ENCODE measurements around the gene NXPH3. TPM values are rescaled to one million over a fixed set of nuclear protein-coding genes. Genes with fewer than 3 reads are reported as not detected.
A peak's percentile ranks its signal among the peaks of the same experiment; 100 is the strongest.
"Not testable (repeated sequence)": the region's sequence is repeated elsewhere in the genome, so short reads cannot be mapped to it uniquely, and the experiment has no call there.

The NXPH3 gene
- total RNA-seq, 3 donors from 2014 or later = 0.19 TPM; not detected in 2

GRCh38 chr17:49549691-49550678, 25.7 kb upstream of the NXPH3 start:
- Mint-ChIP-seq H3K4me1 (ENCODE audit: low read depth) (no peaks in the 10 kb centered on the region), H3K9me3 (no peaks in the 10 kb centered on the region), H3K4me3 (no peak overlapping the region), H3K27me3 (ENCODE audit: low read depth) (peaks cover 7% of the 10 kb centered on the region), H3K36me3 (ENCODE audit: insufficient read depth) (no peaks in the 10 kb centered on the region)
- ATAC-seq (no peak), DNase-seq (no peak)

- H3K4me3 Mint-ChIP-seq; DNase-seq; H3K27me3 Mint-ChIP-seq (ENCODE audit: low read depth); H3K9me3 Mint-ChIP-seq; H3K4me1 Mint-ChIP-seq (ENCODE audit: low read depth); ATAC-seq; H3K36me3 Mint-ChIP-seq (ENCODE audit: insufficient read depth): not testable (repeated sequence)
Measured at GRCh38 chr17:49550764-49551163, 24.9 kb upstream of the NXPH3 start.

- Mint-ChIP-seq H3K4me1 (ENCODE audit: low read depth) (peaks cover under 1% of the 10 kb centered on the region), H3K4me3 (no peak overlapping the region), H3K36me3 (ENCODE audit: insufficient read depth) (no peaks in the 10 kb centered on the region), H3K27me3 (ENCODE audit: low read depth) (peaks cover 7% of the 10 kb centered on the region), H3K9me3 (no peaks in the 10 kb centered on the region)
- ATAC-seq (no peak), DNase-seq (no peak)
Measured at GRCh38 chr17:49551221-49552069, 24.2 kb upstream of the NXPH3 start.

- DNase-seq (no peak), ATAC-seq (no peak)
- no peak overlapping the region for H3K4me3 Mint-ChIP-seq
- no peaks in the 10 kb centered on the region for H3K36me3 Mint-ChIP-seq (ENCODE audit: insufficient read depth)
- peaks cover 7% of the 10 kb centered on the region for H3K27me3 Mint-ChIP-seq (ENCODE audit: low read depth)
- H3K9me3 Mint-ChIP-seq = no peaks in the 10 kb centered on the region
- H3K4me1 Mint-ChIP-seq (ENCODE audit: low read depth) = peaks cover 1% of the 10 kb centered on the region
Measured at GRCh38 chr17:49552070-49552751, 23.5 kb upstream of the NXPH3 start.

GRCh38 chr17:49553676-49554335, 21.9 kb upstream of the NXPH3 start:
- H3K9me3 Mint-ChIP-seq = no peaks in the 10 kb centered on the region
- DNase-seq = no peak
- H3K4me3 Mint-ChIP-seq = no peak overlapping the region
- no peaks in the 10 kb centered on the region for H3K36me3 Mint-ChIP-seq (ENCODE audit: insufficient read depth)
- peaks cover 3% of the 10 kb centered on the region for H3K4me1 Mint-ChIP-seq (ENCODE audit: low read depth)
- ATAC-seq = no peak
- H3K27me3 Mint-ChIP-seq (ENCODE audit: low read depth) = peaks cover 8% of the 10 kb centered on the region

GRCh38 chr17:49554694-49555494, 20.8 kb upstream of the NXPH3 start:
- DNase-seq = no peak
- H3K4me1 Mint-ChIP-seq (ENCODE audit: low read depth) = peaks cover 3% of the 10 kb centered on the region
- H3K9me3 Mint-ChIP-seq = no peaks in the 10 kb centered on the region
- H3K4me3 Mint-ChIP-seq = no peak overlapping the region
- peaks cover 3% of the 10 kb centered on the region for H3K27me3 Mint-ChIP-seq (ENCODE audit: low read depth)
- no peaks in the 10 kb centered on the region for H3K36me3 Mint-ChIP-seq (ENCODE audit: insufficient read depth)
- no peak for ATAC-seq

GRCh38 chr17:49555495-49556222, 20.0 kb upstream of the NXPH3 start:
- Mint-ChIP-seq H3K36me3 (ENCODE audit: insufficient read depth) (no peaks in the 10 kb centered on the region), H3K4me1 (ENCODE audit: low read depth) (peaks cover 3% of the 10 kb centered on the region), H3K4me3 (no peak overlapping the region), H3K9me3 (no peaks in the 10 kb centered on the region), H3K27me3 (ENCODE audit: low read depth) (peaks cover 3% of the 10 kb centered on the region)
- ATAC-seq = no peak
- no peak for DNase-seq

GRCh38 chr17:49556223-49556943, 19.3 kb upstream of the NXPH3 start:
- peaks cover 3% of the 10 kb centered on the region for H3K27me3 Mint-ChIP-seq (ENCODE audit: low read depth)
- peaks cover 3% of the 10 kb centered on the region for H3K4me1 Mint-ChIP-seq (ENCODE audit: low read depth)
- no peaks in the 10 kb centered on the region for H3K9me3 Mint-ChIP-seq
- ATAC-seq = peak; percentile 96 to 98
- peak; percentile 79 for DNase-seq
- no peaks in the 10 kb centered on the region for H3K36me3 Mint-ChIP-seq (ENCODE audit: insufficient read depth)
- H3K4me3 Mint-ChIP-seq = no peak overlapping the region

GRCh38 chr17:49557312-49558024, 18.2 kb upstream of the NXPH3 start:
- Mint-ChIP-seq H3K36me3 (ENCODE audit: insufficient read depth) (no peaks in the 10 kb centered on the region), H3K27me3 (ENCODE audit: low read depth) (peaks cover 3% of the 10 kb centered on the region), H3K4me3 (no peak overlapping the region), H3K4me1 (ENCODE audit: low read depth) (peaks cover 3% of the 10 kb centered on the region), H3K9me3 (no peaks in the 10 kb centered on the region)
- DNase-seq (no peak), ATAC-seq (peak; percentile 49 to 55)

- H3K9me3 Mint-ChIP-seq = no peaks in the 10 kb centered on the region
- peaks cover 15% of the 10 kb centered on the region for H3K4me1 Mint-ChIP-seq (ENCODE audit: low read depth)
- H3K4me3 Mint-ChIP-seq = no peak overlapping the region
- H3K27me3 Mint-ChIP-seq (ENCODE audit: low read depth) = peaks cover 9% of the 10 kb centered on the region
- no peak for ATAC-seq
- no peak for DNase-seq
- H3K36me3 Mint-ChIP-seq (ENCODE audit: insufficient read depth) = no peaks in the 10 kb centered on the region
Measured at GRCh38 chr17:49564638-49565037, 11.0 kb upstream of the NXPH3 start.

- Mint-ChIP-seq H3K9me3 (no peaks in the 10 kb centered on the region), H3K4me1 (ENCODE audit: low read depth) (peaks cover 15% of the 10 kb centered on the region), H3K27me3 (ENCODE audit: low read depth) (peaks cover 11% of the 10 kb centered on the region), H3K4me3 (no peak overlapping the region), H3K36me3 (ENCODE audit: insufficient read depth) (no peaks in the 10 kb centered on the region)
- ATAC-seq (no peak), DNase-seq (no peak)
Measured at GRCh38 chr17:49565948-49566491, 9.7 kb upstream of the NXPH3 start.

All from activated T-cell treated with anti-CD3 and anti-CD28 coated beads, Interleukin-2, amount 50 U/mL, for 4 hours (primary cell).